ENCODE measurements around the gene ATP2B1.

- no peak for TF ChIP-seq EZH2 (IDR thresholded peaks at IDR 0.05; ENCODE audit: insufficient read depth, low read length)
- TF ChIP-seq, protein P1, sequence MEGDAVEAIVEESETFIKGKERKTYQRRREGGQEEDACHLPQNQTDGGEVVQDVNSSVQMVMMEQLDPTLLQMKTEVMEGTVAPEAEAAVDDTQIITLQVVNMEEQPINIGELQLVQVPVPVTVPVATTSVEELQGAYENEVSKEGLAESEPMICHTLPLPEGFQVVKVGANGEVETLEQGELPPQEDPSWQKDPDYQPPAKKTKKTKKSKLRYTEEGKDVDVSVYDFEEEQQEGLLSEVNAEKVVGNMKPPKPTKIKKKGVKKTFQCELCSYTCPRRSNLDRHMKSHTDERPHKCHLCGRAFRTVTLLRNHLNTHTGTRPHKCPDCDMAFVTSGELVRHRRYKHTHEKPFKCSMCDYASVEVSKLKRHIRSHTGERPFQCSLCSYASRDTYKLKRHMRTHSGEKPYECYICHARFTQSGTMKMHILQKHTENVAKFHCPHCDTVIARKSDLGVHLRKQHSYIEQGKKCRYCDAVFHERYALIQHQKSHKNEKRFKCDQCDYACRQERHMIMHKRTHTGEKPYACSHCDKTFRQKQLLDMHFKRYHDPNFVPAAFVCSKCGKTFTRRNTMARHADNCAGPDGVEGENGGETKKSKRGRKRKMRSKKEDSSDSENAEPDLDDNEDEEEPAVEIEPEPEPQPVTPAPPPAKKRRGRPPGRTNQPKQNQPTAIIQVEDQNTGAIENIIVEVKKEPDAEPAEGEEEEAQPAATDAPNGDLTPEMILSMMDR (IDR thresholded peaks at IDR 0.05; ENCODE audit: insufficient read depth, low read depth, low read length), result no peak
Measured at GRCh38 chr12:89565002-89565401, 143.6 kb downstream of the ATP2B1 start.
